RPMI7951 (cell line): Measurements from ENCODE around the gene LENG8. TPM values are rescaled to one million over a fixed set of nuclear protein-coding genes. Genes with fewer than 3 reads are reported as not detected.
"Not testable (repeated sequence)": the region's sequence is repeated elsewhere in the genome, so short reads cannot be mapped to it uniquely, and the experiment has no call there.

Experiments
- DNase-seq: peaks from one replicate; pipeline ENCODE4 v3.0.0-alpha.2; 2012; ENCODE audit warnings: low read depth
- total RNA-seq: library from RNA; depleted of rRNA; stranded (reverse); fragments of >200 nt; shearing (Covaris generic); gene quantifications from 2 replicates; pipeline ENCODE4 v1.2.3, GENCODE V29; 2014

Gene LENG8
- total RNA-seq, 1 experiment from 2014 or later, result 9.0 TPM

GRCh38 chr19:54478677-54479266 lies 29.8 kb downstream of the LENG8 start:
- peak; percentile 42 for DNase-seq

DNA sequence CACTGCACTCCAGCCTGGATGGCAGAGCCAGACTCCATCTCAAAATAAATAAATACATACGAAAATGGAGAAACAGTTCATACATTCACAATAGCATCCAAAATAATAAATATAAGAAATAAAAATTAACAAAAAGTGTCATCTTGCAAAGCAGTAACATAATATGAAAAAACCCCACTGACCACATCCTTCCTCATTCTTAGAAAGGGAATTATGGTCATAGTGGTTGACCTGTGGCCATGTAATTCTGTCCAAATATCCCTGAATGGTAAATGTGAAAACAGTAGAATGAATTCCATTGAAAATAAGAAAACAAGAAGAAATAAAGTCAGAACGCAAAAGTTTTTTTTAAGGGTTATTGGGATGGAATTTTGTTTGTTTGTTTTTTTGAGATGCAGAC lies 31.1 kb downstream of the LENG8 start:
- no peak for DNase-seq

DNA sequence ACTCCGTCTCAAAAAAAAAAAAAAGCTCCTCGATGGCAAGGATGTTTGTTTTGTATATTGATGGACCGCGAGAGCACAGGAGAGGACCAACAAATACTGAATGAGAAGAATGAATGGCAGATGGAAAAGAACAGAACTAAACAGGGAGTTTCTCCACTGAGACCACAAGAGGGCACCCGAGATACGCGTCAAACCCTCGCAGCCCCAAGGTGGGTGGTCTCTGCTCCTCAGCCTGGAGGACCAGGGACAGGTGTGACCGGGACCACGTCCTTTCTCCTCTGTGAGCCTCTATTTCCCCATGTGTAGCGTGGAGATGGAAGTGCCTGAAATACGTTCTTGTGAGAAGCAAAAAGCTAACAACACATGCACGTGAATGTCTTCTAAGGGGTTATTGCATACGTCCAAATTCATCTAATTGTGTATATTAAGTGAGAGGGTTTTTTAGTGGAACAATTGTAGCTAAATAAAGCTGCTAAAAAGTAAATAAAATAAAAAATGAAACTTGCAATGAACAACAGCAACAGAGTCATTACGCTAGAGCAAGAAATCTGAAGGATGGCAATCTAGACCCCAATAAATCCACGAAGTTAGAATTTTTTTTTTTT lies 32.4 kb downstream of the LENG8 start:
- DNase-seq, result peak; percentile 43

- DNase-seq, result no peak
These were observed 33.9 kb downstream of the LENG8 start for GRCh38 chr19:54482889-54483288.

GRCh38 chr19:54484451-54484850 lies 35.5 kb downstream of the LENG8 start:
- no peak for DNase-seq

GRCh38 chr19:54485851-54486250 lies 36.9 kb downstream of the LENG8 start:
- no peak for DNase-seq

DNA sequence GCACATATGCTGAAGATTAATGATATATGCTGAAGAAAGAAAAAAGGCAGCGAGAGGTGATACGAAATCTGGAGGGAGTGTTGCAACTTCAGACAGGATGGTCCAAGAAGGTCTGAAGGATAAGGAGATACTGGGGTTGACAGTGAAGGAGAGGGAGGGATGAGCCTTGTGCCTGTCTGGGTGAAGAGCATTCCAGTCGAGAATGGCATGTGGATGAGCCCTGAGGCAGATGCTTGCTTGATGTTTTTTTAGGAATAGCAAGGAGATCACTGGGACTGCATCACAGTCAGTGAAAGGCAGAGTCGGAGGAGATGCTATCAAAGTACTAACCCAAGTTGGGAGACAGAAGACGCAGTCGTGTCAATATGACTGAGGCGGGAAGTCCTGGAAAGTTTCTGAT lies 40.3 kb downstream of the LENG8 start:
- no peak for DNase-seq

GRCh38 chr19:54489766-54490165 lies 40.8 kb downstream of the LENG8 start:
- DNase-seq, result no peak

GRCh38 chr19:54492568-54492967 lies 43.6 kb downstream of the LENG8 start:
- no peak for DNase-seq

GRCh38 chr19:54493056-54493455 lies 44.1 kb downstream of the LENG8 start:
- not testable (repeated sequence) for DNase-seq

- peak; percentile 22 for DNase-seq
These were observed 45.1 kb downstream of the LENG8 start for GRCh38 chr19:54493967-54494585.

GRCh38 chr19:54495284-54495683 lies 46.3 kb downstream of the LENG8 start:
- DNase-seq, result not testable (repeated sequence)

DNA sequence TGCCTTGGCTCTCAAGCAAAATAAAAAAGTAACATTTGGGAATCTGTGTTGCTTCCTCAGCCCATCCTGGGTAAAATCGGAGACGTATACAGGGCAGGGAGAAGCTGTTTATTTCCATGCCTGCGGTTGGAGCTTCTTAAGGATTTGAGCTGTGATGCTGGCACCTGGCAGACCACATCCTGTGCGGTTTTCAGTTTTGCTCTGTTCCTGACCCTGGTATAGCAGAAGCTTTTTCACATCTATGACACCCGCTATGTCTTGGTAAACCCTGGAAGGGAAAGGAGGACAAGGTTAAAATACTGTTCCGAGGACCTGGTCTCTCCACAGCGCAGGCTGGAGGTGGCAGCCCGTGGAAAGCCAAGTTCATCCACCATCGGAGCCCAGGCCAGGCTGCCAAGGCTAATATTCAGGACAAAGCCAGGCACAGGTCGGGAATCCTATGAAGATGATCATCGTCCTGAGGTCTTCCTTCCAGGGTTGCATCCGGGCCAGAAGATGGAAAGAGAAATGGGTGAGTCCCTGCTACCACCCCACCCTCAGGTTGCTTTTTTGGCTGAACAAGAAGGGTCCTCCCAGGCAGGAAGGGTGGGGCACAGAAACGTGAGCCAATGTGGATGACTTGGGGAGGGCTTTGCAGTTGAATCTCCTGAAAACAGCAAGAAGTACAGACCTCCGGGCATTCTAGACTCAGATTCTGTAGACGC lies 48.9 kb downstream of the LENG8 start:
- DNase-seq, result not testable (repeated sequence)

DNA sequence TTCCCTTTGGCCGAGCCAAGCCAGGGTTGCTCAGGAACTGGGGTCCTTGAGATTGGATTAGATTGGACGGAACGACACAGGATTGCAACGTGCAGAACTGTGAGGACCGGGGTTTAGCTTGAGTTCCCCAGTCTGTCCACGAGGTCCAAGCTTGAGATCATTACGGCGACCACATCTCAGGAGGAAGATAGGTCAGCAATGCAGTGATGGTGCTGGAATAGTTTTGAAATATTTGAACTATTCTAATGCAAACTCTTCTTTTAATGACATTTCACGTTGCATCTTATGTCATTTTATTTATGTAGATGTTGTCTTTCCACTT lies 49.4 kb downstream of the LENG8 start:
- not testable (repeated sequence) for DNase-seq

DNA sequence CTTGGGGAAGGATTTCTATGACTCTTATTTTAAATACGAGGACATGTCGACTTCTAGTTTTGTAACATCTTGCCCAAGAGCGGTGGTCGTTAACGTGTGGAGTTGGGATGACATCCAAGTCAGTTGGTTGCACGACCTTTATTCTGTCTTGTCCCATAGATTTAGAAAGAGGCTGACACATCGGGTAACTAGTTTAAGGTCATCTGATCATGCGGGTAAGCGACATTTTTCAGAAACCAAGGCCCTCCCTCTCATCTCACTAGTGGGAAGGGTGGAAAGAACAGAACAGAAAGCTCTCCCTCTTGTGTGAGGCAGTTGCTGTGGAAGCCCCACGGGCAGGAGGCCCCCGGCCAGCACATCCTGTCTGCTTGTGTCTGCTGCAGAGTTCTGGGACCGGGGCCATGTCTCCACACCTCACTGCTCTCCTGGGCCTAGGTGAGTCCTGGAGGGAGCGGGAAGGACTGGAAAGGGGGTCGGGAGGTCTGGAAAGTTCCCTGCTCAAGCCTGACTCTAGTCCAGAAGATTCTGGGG lies 53.6 kb downstream of the LENG8 start, which contains the start of gene LAIR2:
Gene LAIR2 (plus strand): TSS at position 314 of the 531 bp plus-strand sequence. CDS start 88 bp downstream, at position 402.
- no peak for DNase-seq

DNA sequence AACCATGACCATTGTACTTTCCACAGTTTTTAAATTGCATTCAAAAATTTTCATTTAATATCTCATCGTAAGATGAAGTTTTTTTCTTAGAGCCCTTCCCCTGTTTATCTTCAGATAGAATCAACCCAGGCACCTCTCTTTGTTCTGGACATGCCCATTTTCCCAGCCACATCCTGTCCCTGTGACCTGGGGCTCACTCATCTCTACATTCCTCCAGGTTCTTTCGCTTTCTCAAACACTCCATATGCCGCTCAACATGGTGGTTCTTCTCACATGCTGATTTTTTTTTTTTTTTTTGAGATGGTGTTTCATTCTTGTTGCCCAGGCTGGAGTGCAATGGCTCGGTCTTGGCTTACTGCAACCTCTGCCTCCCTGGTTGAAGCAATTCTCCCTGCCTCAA lies 56.5 kb downstream of the LENG8 start:
- not testable (repeated sequence) for DNase-seq

DNA sequence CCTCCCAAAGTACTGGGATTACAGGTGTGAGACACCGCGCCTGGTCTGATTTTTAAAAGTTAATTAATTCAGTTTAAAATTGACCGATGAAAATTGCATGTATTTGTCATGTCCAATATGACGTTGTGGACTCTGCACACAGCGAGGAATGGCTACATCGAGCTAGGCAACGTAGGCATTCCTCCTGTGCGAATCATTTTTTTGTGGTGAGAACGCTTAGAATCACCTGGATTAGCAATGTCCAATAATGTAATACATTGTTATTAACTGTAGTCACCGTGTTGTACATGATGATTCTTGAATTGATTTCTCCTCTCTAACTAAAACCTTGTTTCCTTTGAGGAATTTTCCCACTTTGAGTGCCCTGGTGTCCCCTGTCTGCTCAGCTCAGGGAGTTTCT lies 57.1 kb downstream of the LENG8 start:
- no peak for DNase-seq

- not testable (repeated sequence) for DNase-seq
These were observed 58.2 kb downstream of the LENG8 start for GRCh38 chr19:54507038-54507717.

- DNase-seq, result no peak
These were observed 58.8 kb downstream of the LENG8 start for GRCh38 chr19:54507824-54508223.

DNA sequence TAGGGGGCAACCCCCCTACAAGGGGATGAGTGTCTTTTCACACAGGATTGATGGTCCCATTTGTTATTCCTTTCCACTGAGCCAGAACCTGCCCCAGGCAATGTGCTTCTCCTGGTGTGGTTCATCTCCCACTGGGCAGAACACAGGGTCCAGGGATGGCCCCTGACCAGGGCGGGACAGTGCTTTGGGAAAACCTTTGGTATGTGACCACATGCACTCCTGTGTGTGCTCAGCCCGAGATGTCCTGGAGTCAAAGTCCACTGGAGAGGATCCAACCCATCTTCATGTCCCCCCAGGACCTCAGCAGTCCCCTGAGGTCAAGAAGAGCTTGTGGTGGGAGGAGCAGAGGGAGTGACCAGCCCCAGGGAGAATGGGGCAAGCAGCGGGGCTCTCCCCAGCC lies 59.5 kb downstream of the LENG8 start:
- DNase-seq, result not testable (repeated sequence)

- not testable (repeated sequence) for DNase-seq
These were observed 60.4 kb downstream of the LENG8 start for GRCh38 chr19:54509200-54509940.
